Activated T-helper 17 cell treated with anti-CD3 and anti-CD28 coated beads, Interleukin-2, amount 50 U/mL, for 72 hours (primary cell): ENCODE measurements around the gene SV2C. TPM values are rescaled to one million over a fixed set of nuclear protein-coding genes. Genes with fewer than 3 reads are reported as not detected.

Source experiments
- ATAC-seq: fragments of 150-1000 bp; cut with Tn5 transposase; replicated peaks from 2 replicates; pipeline ENCODE4 v1.10.0; 2021; ENCODE audit warnings: mild to moderate bottlenecking, moderate library complexity
- H3K27ac Mint-ChIP-seq: one replicate; pipeline ENCODE4 v1.8.0; 2022; ENCODE audit warnings: mixed read lengths
- H3K27me3 Mint-ChIP-seq: one replicate; pipeline ENCODE4 v1.8.0; 2022; ENCODE audit warnings: mixed read lengths
- H3K36me3 Mint-ChIP-seq: one replicate; pipeline ENCODE4 v1.8.0; 2022; ENCODE audit warnings: low read depth, mild to moderate bottlenecking, mixed read lengths
- H3K4me1 Mint-ChIP-seq: one replicate; pipeline ENCODE4 v1.8.0; 2022; ENCODE audit warnings: mixed read lengths
- H3K4me3 Mint-ChIP-seq: one replicate; pipeline ENCODE4 v1.8.0; 2022; ENCODE audit warnings: mild to moderate bottlenecking, mixed read lengths
- H3K9me3 Mint-ChIP-seq: one replicate; pipeline ENCODE4 v1.8.0; 2022; ENCODE audit warnings: mixed read lengths
- total RNA-seq, 2 donors: library from RNA; stranded (reverse); gene quantifications; one replicate each; pipeline ENCODE4 v1.2.3, GENCODE V29; 2022

Gene SV2C
- total RNA-seq, 2 donors from 2014 or later = 0.13 to 0.45 TPM

DNA sequence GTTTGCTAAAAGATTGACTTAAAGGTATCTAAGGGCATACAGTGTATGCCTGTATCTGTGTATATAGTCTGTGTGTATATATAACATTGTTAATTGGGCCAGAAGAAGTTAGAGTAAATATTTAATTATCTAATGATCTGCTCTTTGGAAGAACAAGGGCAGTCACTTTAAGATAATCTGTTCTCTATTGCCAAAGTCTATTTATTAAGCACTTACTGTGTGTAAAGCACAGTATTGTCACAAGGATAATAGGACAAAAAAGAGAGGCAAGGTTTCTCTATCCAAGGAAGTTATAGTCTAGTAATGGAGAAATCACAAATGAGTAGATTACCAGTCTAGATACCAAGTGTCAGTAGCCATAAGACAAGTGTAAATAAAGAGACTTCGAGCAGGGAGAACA is 51.5 kb downstream of the SV2C start:
- Mint-ChIP-seq H3K36me3 (no peaks in the 10 kb centered on the region), H3K9me3 (no peaks in the 10 kb centered on the region), H3K4me1 (no peaks in the 10 kb centered on the region), H3K27me3 (peaks cover 14% of the 10 kb centered on the region), H3K4me3 (no peak overlapping the region), H3K27ac (no peak overlapping the region)
- no peak for ATAC-seq

DNA sequence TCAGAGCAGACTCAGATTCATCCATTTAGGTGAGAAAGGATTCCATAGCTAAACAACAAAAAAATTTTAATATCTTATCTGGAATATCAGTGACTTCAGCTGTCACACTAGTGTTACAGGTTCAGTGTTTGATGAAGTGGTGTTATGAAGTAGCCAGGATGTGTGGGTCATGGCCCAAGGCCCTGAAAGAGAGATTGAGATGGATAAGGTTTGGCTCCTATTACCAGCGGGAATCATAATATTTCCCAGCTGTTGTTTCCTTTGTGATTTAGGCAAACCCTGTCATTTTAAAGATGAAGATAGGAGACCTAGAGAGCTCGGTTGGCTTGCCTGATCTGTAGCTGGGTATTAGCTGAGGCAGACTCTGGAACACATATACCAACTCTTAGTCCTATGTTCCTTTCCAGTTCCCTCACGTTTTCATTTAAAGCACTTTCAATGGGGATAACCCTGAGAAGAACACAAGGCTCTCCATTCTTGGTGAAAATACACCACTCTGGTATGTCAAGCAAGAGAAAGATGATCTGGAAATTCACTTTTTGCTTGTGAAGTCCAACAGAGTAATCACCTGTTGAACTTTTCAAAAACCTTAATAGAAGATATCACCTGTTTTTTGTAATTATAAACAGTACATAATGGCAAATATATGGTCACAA is 54.8 kb downstream of the SV2C start:
- no peaks in the 10 kb centered on the region for H3K9me3 Mint-ChIP-seq
- no peak for ATAC-seq
- no peaks in the 10 kb centered on the region for H3K4me1 Mint-ChIP-seq
- no peak overlapping the region for H3K4me3 Mint-ChIP-seq
- H3K27me3 Mint-ChIP-seq = peaks cover 8% of the 10 kb centered on the region
- no peak overlapping the region for H3K27ac Mint-ChIP-seq
- H3K36me3 Mint-ChIP-seq = no peaks in the 10 kb centered on the region

DNA sequence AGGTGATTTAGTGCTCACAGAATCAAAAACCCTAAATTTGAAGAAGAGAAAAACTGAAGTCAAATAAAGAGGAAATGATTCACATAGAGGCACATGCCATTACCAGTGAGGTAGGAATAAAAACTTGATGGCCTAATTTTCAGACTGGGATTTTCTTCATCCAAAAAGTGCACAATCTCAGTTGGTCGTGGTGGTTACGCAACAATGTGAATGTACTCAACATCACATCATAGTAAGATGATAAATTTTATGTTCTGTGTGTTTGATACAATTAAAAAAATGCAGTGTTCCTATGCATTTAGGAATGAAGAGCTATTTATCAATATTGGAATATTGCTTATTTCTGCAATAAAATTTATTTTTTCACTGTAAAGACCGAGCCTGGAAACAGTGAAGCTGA is 60.7 kb downstream of the SV2C start:
- Mint-ChIP-seq H3K27ac (no peak overlapping the region), H3K27me3 (no peaks in the 10 kb centered on the region), H3K36me3 (no peaks in the 10 kb centered on the region), H3K4me3 (no peak overlapping the region), H3K4me1 (no peaks in the 10 kb centered on the region), H3K9me3 (no peaks in the 10 kb centered on the region)
- no peak for ATAC-seq

DNA sequence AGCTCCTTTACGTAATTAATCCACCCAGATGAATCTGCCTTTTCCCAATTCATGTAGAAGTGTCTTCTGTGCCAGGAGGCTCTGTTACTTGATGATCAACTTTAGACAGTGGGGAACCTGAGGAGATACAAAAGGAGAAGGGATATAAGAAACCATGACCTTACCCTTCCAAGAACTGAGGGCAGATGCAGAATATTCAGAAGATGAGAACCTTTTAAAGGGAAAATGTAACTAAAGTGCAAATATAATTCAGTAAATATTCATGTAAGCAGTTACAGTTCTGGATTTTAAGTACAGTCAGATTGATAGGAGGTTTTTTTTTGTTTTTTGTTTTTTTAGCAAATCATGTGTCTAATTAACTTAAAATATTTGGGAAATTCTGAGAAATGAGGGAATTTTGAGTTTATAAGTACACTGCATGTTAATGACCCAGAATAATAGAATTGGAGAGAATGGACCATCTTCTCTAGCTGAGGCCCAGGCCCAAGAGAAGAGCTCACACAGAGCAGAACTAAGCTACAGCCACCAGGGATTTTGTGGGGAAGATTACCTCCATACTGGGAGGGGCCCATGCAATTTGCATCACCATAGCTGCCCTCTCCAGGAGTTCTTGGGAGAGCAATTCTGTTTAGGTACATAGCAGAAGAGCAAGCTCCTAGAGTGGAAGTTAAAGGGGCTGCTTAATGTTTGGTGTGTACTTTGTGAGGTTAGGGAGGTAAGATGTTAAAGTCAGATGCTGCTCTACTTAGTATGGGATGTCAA is 61.5 kb downstream of the SV2C start:
- no peaks in the 10 kb centered on the region for H3K36me3 Mint-ChIP-seq
- H3K4me1 Mint-ChIP-seq = no peaks in the 10 kb centered on the region
- peak overlapping the region; percentile 52 for H3K27ac Mint-ChIP-seq
- no peak for ATAC-seq
- H3K9me3 Mint-ChIP-seq = no peaks in the 10 kb centered on the region
- no peak overlapping the region for H3K4me3 Mint-ChIP-seq
- H3K27me3 Mint-ChIP-seq = no peaks in the 10 kb centered on the region

DNA sequence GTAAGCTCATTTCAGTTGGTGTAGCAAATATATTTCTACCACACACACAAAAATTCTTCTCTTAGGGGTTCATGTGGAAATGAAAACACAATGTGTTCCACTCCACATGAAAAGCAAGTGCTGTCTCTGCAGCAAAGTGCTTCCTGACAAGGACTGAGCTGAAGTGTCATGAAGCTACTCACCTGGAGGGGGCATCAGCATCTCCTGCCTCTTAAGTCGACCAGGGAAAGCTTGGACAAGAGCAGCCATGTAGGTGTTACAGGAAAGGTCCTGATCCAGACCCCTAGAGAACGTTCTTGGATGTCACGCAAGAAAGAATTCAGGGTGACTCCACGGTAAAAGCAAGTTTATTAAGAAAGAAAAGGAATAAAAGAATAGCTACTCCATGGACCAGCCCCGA is 62.8 kb downstream of the SV2C start:
- H3K4me1 Mint-ChIP-seq = no peaks in the 10 kb centered on the region

DNA sequence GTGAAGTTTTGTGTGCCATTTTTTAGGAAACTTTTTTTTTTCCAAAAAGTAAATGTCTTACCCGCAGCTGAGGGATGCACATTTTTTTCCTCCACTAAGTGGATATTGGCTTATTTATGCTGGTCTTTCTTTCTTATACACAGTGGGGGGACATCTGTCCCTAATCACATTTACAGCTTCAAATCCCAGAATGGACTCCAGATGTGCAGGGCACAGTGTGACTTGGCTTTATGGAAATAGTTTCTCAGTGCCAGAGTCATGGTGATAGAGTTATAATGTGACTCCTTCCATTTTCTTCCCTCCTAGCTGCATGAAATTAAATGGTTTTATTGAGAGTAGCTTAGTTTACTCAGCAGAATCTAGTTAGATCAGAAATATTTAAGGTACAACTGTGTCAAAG is 66.5 kb downstream of the SV2C start:
- Mint-ChIP-seq H3K27me3 (peaks cover 14% of the 10 kb centered on the region), H3K36me3 (no peaks in the 10 kb centered on the region), H3K9me3 (no peaks in the 10 kb centered on the region), H3K4me1 (peaks cover 4% of the 10 kb centered on the region), H3K27ac (no peak overlapping the region), H3K4me3 (no peak overlapping the region)
- no peak for ATAC-seq

More for the DNA sequence above, 62.8 kb downstream of the SV2C start:
- H3K9me3 Mint-ChIP-seq = no peaks in the 10 kb centered on the region
- H3K4me3 Mint-ChIP-seq = no peak overlapping the region
- no peak overlapping the region for H3K27ac Mint-ChIP-seq
- ATAC-seq = no peak
- H3K36me3 Mint-ChIP-seq = no peaks in the 10 kb centered on the region
- H3K27me3 Mint-ChIP-seq = no peaks in the 10 kb centered on the region

DNA sequence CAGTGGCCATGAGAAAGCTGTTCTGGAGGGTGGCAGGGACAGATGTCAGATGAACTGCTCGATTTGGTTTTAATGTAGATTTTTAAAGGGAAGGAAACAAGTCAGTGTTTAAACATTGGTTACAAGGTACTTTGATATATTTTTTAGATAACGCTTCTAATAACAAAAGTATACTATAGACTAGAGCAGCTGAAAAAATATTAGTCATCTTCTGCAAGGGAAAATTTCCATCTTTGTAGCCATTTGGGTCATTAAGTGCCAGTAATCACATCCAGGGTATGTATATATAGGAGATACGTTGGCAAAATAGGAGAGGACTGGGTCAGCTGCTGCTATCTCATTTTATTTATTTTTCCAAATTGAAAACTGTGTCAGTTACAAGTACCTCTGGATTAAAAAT is 69.0 kb downstream of the SV2C start:
- no peak overlapping the region for H3K4me3 Mint-ChIP-seq
- H3K27me3 Mint-ChIP-seq = peaks cover 14% of the 10 kb centered on the region
- no peak for ATAC-seq
- H3K36me3 Mint-ChIP-seq = no peaks in the 10 kb centered on the region
- H3K27ac Mint-ChIP-seq = no peak overlapping the region
- peaks cover 8% of the 10 kb centered on the region for H3K9me3 Mint-ChIP-seq
- peaks cover 4% of the 10 kb centered on the region for H3K4me1 Mint-ChIP-seq

DNA sequence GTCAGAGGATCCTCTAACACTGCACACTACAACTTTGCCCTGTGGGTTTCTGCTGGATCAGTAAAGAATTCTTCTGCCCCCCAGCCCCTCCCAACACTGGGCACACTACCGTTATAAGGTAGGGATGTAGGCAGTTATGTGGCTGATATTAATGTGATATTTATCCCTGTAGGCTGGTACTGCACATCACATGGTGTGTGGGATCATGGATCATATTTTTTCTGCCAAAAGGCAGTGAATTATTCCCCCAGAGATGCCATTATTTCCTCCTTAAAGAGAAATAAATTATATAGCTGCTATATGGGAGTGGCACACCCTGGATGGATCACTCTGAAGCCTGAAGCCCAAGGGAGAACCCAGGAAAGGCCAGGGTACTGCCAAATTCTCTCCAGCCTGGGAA is 69.5 kb downstream of the SV2C start:
- Mint-ChIP-seq H3K4me1 (peaks cover 4% of the 10 kb centered on the region), H3K36me3 (no peaks in the 10 kb centered on the region), H3K9me3 (peaks cover 8% of the 10 kb centered on the region), H3K27me3 (peaks cover 14% of the 10 kb centered on the region), H3K4me3 (no peak overlapping the region), H3K27ac (no peak overlapping the region)
- no peak for ATAC-seq

DNA sequence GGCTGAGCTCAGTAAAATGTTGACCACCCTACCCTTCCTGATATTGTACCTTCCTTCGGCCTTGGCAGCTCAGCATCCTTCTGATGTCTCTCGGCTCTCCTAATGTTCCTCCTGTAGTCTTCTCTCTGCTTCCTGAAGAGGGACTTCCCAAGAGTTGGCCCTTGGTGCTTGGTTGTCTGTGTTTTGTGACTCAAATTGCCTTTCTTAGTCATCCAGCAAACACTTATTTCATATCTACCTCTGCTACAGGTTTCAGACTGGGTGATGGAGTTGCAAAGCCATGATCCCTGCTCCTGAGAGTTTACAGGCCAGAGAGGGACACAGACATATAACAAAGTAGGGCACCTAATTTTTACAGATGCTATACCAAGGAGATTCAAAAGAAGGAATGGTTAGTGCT is 70.1 kb downstream of the SV2C start:
- ATAC-seq = peak; percentile 72
- Mint-ChIP-seq H3K27me3 (peaks cover 14% of the 10 kb centered on the region), H3K4me3 (no peak overlapping the region), H3K9me3 (peaks cover 8% of the 10 kb centered on the region), H3K36me3 (no peaks in the 10 kb centered on the region), H3K4me1 (peaks cover 4% of the 10 kb centered on the region), H3K27ac (no peak overlapping the region)

DNA sequence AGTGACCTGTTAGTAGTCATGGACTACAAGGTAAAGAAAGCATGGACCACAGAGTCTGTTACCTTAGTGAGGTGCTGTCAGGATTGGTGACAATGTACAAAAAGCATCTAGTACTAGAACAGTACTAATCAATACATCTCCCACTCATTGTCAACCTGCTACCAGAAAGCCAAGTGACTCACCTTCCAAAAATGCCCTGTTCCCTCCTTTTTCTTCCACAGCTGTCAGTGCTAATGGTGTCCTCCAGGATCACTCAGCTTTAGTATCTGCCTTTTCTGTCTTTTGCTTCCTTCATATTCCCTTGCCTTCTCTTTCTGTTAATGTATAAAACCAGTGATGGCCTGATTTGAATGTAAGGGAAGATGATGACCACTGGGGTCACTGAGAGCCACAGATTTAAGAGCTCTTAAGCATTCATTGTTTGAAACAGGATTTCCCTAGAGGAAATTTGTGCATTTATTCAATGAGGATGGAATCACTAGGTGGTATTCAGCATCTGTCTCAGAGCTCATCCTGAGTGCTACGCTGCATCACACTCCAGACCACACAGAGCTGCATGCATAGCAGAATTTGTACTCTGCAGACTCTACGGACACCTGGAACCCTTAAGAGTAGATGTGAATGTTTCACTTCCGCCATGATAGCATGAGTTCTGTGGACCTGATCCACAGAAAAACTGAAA is 71.0 kb downstream of the SV2C start:
- Mint-ChIP-seq H3K4me1 (peaks cover 4% of the 10 kb centered on the region), H3K27ac (no peak overlapping the region), H3K27me3 (peaks cover 14% of the 10 kb centered on the region), H3K4me3 (no peak overlapping the region), H3K9me3 (peaks cover 8% of the 10 kb centered on the region), H3K36me3 (no peaks in the 10 kb centered on the region)
- no peak for ATAC-seq

DNA sequence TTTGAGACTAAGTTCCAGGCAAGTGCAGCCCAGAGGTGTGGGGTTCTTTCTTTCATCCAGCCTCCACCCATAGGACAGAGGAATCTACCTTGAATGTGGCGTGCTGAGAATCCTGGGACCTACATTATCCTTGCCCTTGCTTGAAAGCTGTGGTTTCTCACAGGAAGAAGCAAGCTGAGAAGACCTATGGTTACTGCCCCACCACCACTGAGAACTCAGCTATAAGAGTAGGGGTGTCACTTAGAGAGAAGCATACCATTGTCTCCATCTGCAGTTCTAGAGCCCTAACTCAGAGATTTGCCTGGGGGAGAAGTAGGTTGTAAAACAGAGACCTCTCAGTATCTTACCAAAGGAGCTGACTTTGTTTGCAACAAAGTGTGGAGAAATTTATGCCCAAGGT is 72.4 kb downstream of the SV2C start:
- Mint-ChIP-seq H3K4me1 (peaks cover 4% of the 10 kb centered on the region), H3K36me3 (no peaks in the 10 kb centered on the region), H3K4me3 (no peak overlapping the region), H3K9me3 (peaks cover 8% of the 10 kb centered on the region), H3K27ac (no peak overlapping the region), H3K27me3 (peaks cover 14% of the 10 kb centered on the region)
- ATAC-seq = no peak

DNA sequence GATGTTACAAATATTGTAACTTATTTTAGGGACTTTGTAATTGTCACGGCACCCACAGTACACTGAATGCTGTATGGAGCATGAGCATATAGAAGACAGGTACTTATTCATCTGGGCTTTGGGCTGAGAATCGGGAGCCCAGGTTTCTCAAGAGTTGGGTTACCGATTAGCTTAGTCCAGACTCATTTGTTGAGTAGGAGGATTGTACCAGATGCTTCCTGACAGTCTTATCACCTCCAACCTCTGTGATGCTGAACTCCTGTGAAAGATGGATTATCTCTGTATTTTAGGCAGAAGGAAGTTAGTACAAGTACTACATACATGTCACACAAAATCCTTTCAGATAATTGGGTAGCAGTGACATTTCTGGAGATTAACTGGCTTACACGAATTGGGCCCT is 79.2 kb downstream of the SV2C start:
- Mint-ChIP-seq H3K27me3 (peaks cover 3% of the 10 kb centered on the region), H3K4me3 (no peak overlapping the region), H3K27ac (no peak overlapping the region), H3K9me3 (peaks cover 7% of the 10 kb centered on the region), H3K36me3 (no peaks in the 10 kb centered on the region), H3K4me1 (no peaks in the 10 kb centered on the region)
- no peak for ATAC-seq

DNA sequence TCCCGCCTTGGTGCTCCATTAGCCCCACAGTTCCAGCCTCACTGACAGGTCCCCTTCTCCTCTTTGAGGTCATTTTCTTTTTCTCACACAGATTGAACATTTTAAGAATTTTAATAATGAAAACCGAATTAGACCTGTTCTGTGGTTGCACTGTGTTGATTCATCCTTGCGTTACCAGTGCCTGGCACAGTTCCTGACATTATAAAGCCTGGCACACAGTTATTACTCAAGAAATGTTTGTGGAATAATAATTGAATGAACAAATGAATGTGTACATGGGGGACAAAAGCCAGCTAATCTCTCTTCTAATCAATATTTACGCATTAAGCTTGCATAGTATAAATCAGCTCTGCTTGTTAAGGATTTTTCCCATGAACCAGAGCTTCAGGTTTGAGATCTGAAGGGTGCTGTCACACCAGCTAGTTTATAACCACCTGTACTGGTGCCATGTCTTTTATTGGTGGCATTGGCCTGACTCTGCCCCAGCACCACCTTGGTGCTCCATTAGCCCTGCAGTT is 80.0 kb downstream of the SV2C start:
- Mint-ChIP-seq H3K27ac (no peak overlapping the region), H3K27me3 (peaks cover 3% of the 10 kb centered on the region), H3K4me3 (no peak overlapping the region), H3K4me1 (no peaks in the 10 kb centered on the region), H3K9me3 (peaks cover 7% of the 10 kb centered on the region), H3K36me3 (no peaks in the 10 kb centered on the region)
- ATAC-seq = no peak

DNA sequence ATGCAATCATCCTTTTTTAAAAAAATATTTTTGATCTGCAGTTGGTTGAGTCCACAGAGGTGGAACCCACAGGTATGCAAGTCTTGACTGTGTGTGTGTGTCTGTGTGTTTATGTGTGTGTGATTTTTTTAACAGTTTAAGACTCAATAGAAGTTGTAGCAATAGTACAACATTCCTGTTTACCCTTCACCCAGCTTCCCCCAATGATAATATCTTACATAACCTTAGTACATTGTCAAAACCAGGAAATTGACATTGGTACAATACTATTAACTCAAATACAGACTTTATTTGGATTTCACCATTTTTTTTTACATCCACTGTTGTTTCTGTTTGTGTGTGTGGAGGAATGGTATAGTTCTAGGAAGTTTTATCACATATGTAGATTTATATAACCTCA is 81.8 kb downstream of the SV2C start:
- no peak overlapping the region for H3K27ac Mint-ChIP-seq
- no peak for ATAC-seq
- H3K36me3 Mint-ChIP-seq = no peaks in the 10 kb centered on the region
- H3K4me1 Mint-ChIP-seq = no peaks in the 10 kb centered on the region
- peaks cover 12% of the 10 kb centered on the region for H3K27me3 Mint-ChIP-seq
- peaks cover 7% of the 10 kb centered on the region for H3K9me3 Mint-ChIP-seq
- no peak overlapping the region for H3K4me3 Mint-ChIP-seq
